T-cell (primary cell): Measurements from ENCODE around the gene KCNK2. TPM values are rescaled to one million over a fixed set of nuclear protein-coding genes. Genes with fewer than 3 reads are reported as not detected.

Source experiments
- ATAC-seq, 4 experiments: fragments of 200-7000 bp in 3 of 4; fragments of 150-1000 bp in 1 of 4; cut with Tn5 transposase; replicated peaks in 1 of 4; 1 replicate in 3 of 4; 2 replicates in 1 of 4; pipeline ENCODE4 v1.10.0; 2021; ENCODE audit warnings: moderate library complexity in 3 of 4, mild to moderate bottlenecking in 2 of 4, moderate number of reproducible peaks in 1 of 4
- CTCF ChIA-PET, 2 donors: fragments of 300-600 bp; sonication (Branson Sonifier 250); formaldehyde crosslinking; loops; one replicate each; lab custom pipeline; 2022; ENCODE audit warnings: antibody characterized with exemption in 2 of 2; lab: Charles Lee
- POLR2A ChIA-PET, 2 donors: fragments of 300-600 bp; sonication (Branson Sonifier 250); formaldehyde crosslinking; loops; one replicate each; lab custom pipeline; 2022; ENCODE audit warnings: antibody characterized with exemption in 2 of 2; lab: Charles Lee
- DNase-seq, 35 experiments: peaks; one replicate each; pipeline versions ENCODE4 v3.0.0 to v3.0.0-alpha.2; 2013 to 2023
- H3K27ac ChIP-seq: one replicate; pipeline ENCODE4 v1.5.1; 2013; ENCODE audit warnings: low read length
- H3K27me3 ChIP-seq, 2 experiments: replicated peaks in 1 of 2; 1 replicate in 1 of 2; 2 replicates in 1 of 2; pipeline versions ENCODE4 v1.6.1 to v1.7.0; 2013; ENCODE audit warnings: low read length in 1 of 2, mixed read lengths in 1 of 2; ENCODE audit not compliant: control insufficient read depth in 2 of 2, insufficient read depth in 2 of 2; ENCODE audit errors: extremely low read depth in 1 of 2
- H3K36me3 ChIP-seq, 2 donors: 1 replicate in 1 of 2; 2 replicates in 1 of 2; pipeline versions ENCODE4 v1.6.1 to v1.7.0; 2013; ENCODE audit warnings: low read length in 1 of 2; ENCODE audit not compliant: control insufficient read depth in 2 of 2, insufficient read depth in 1 of 2; ENCODE audit errors: extremely low read depth in 1 of 2
- H3K4me1 ChIP-seq, 2 experiments: 1 replicate in 1 of 2; 2 replicates in 1 of 2; pipeline versions ENCODE4 v1.6.1 to v1.7.0; 2013; ENCODE audit warnings: low read length in 2 of 2, mixed read lengths in 1 of 2; ENCODE audit not compliant: insufficient read depth in 2 of 2, control insufficient read depth in 1 of 2; ENCODE audit errors: extremely low read depth in 1 of 2
- H3K4me3 ChIP-seq, 2 donors: 1 replicate in 1 of 2; 2 replicates in 1 of 2; pipeline versions ENCODE4 v1.5.1 to v1.7.0; 2013; ENCODE audit warnings: mild to moderate bottlenecking in 2 of 2, low read length in 1 of 2, moderate library complexity in 1 of 2; ENCODE audit not compliant: control insufficient read depth in 1 of 2; ENCODE audit errors: extremely low read depth in 1 of 2
- H3K9me3 ChIP-seq: 2 replicates; pipeline ENCODE4 v1.7.0; 2013
- H3K27ac Mint-ChIP-seq, 2 donors: one replicate each; pipeline ENCODE4 v1.8.0; 2020 to 2021; ENCODE audit warnings: mild to moderate bottlenecking in 2 of 2, mixed read lengths in 2 of 2
- H3K27me3 Mint-ChIP-seq, 2 donors: one replicate each; pipeline ENCODE4 v1.8.0; 2021 to 2022; ENCODE audit warnings: mixed read lengths in 2 of 2
- H3K36me3 Mint-ChIP-seq: one replicate; pipeline ENCODE4 v1.8.0; 2021; ENCODE audit warnings: mixed read lengths
- H3K4me1 Mint-ChIP-seq, 3 donors: one replicate each; pipeline ENCODE4 v1.8.0; 2020 to 2022; ENCODE audit warnings: mixed read lengths in 3 of 3, mild to moderate bottlenecking in 1 of 3
- H3K4me3 Mint-ChIP-seq, 3 donors: one replicate each; pipeline ENCODE4 v1.8.0; 2020 to 2022; ENCODE audit warnings: mild to moderate bottlenecking in 3 of 3, mixed read lengths in 3 of 3, moderate library complexity in 3 of 3
- H3K9me3 Mint-ChIP-seq, 3 donors: one replicate each; pipeline ENCODE4 v1.8.0; 2020 to 2022; ENCODE audit warnings: mixed read lengths in 3 of 3
- WGBS: methylation state at CpG from one replicate; pipeline ENCODE4 v1.1.5; 2013; ENCODE audit warnings: missing lambda C conversion rate; ENCODE audit not compliant: insufficient coverage; 5-methylcytosine and 5-hydroxymethylcytosine counted together
- total RNA-seq, 35 experiments: library from RNA in 6 of 35; stranded (reverse) in 6 of 35; fragments of 120-200 nt in 1 of 35; gene quantifications; one replicate each; pipeline versions ENCODE4 v1.2.1 to v1.2.4 and lab custom pipeline; 2013 to 2026

KCNK2 gene
- total RNA-seq, 5 donors from 2014 or later (not counting 1 experiment from before 2014, with no cell fraction given) = not detected

DNA sequence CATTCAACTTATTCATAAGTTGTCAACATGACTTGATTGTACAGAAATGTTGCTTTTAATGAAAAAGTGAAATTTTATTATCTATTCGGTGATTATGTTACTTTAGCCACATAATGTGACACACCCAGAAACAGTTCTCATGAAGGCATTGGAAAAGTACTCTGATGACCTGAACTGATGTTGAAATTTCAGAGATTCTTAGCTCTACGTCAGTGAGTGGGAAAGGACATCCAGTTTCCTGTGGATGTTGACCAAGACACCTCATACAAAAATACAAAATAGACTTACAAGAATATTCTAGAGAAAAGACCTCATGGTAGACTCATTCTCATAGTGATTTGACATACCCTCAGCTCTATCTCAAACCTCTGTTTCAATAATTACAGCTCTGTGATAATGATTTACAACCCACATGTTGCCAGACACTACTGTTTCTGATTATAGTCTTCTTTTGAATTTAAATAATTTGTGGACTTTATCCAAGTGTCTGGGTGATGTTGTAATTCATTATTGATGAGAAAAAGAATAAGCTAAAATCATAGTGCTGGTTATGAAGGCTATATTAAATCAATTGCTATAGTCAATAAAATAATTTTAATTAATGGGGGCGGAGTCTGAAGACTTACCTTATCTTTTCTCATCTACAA lies 37.3 kb downstream of the KCNK2 start:
- ChIA-PET POLR2A (no interaction called here), CTCF (no interaction called here)
- Mint-ChIP-seq H3K4me3 (no peak overlapping the region), H3K36me3 (no peaks in the 10 kb centered on the region), H3K9me3 (no peaks in the 10 kb centered on the region), H3K27me3 (no peaks in the 10 kb centered on the region), H3K27ac (no peak overlapping the region), H3K4me1 (no peaks in the 10 kb centered on the region)
- DNase-seq = no peak
- no peak overlapping the region for H3K4me3 ChIP-seq
- H3K27me3 ChIP-seq = no peaks in the 10 kb centered on the region
- H3K36me3 ChIP-seq = no peaks in the 10 kb centered on the region
- H3K27ac ChIP-seq = no peak overlapping the region
- ATAC-seq = no peak
- WGBS = 60% methylated on average over 1 of the region's 3 CpGs
- no peaks in the 10 kb centered on the region for H3K9me3 ChIP-seq
- no peaks in the 10 kb centered on the region for H3K4me1 ChIP-seq

DNA sequence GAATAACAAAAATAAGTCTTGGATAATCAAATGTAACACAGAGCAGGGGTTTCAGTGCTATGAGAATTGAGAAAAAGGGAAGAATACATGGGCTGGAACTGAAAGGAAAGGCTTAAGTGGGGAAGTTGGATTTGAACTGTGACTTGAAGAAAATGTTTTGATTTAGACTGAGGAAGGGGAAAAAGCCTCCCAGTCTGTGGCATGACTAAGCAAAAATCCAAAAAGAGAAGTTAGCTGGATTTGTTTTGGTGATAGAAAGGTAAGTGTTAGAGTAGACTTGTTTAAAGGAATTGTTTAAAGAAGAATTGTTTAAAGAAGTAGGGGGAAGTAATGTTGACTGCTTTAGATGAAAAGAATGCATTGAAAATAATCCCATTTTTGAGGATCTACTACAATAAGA lies 46.0 kb downstream of the KCNK2 start:
- H3K4me1 ChIP-seq = no peaks in the 10 kb centered on the region
- Mint-ChIP-seq H3K36me3 (no peaks in the 10 kb centered on the region), H3K9me3 (no peaks in the 10 kb centered on the region), H3K27ac (no peak overlapping the region), H3K4me3 (no peak overlapping the region), H3K4me1 (no peaks in the 10 kb centered on the region), H3K27me3 (no peaks in the 10 kb centered on the region)
- no peaks in the 10 kb centered on the region for H3K9me3 ChIP-seq
- ChIA-PET POLR2A (no interaction called here), CTCF (no interaction called here)
- ATAC-seq = no peak
- H3K27me3 ChIP-seq = no peaks in the 10 kb centered on the region
- no peaks in the 10 kb centered on the region for H3K36me3 ChIP-seq
- no peak for DNase-seq
- no peak overlapping the region for H3K27ac ChIP-seq
- no peak overlapping the region for H3K4me3 ChIP-seq

DNA sequence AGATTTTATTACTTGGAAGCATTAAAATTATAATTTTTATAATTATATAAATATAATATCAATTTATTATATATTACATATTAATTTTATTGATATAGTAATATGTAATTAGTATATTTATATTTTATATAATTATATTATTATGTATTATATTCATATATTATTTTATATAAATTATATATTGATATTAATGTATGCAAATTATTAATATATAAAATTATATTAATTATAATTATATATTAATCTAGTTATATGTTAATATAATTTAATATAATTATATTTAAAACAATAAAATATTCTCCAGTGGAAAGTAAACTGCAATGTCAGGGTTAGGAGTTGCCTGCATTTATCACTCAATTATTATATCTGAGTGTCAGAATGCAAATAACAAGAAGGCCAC lies 48.8 kb downstream of the KCNK2 start:
- Mint-ChIP-seq H3K27me3 (no peaks in the 10 kb centered on the region), H3K36me3 (no peaks in the 10 kb centered on the region), H3K4me1 (no peaks in the 10 kb centered on the region), H3K4me3 (no peak overlapping the region), H3K27ac (no peak overlapping the region), H3K9me3 (no peaks in the 10 kb centered on the region)
- no peak for DNase-seq
- Histone ChIP-seq H3K9me3 (no peaks in the 10 kb centered on the region), H3K36me3 (no peaks in the 10 kb centered on the region), H3K27ac (no peak overlapping the region), H3K4me3 (no peak overlapping the region), H3K27me3 (no peaks in the 10 kb centered on the region), H3K4me1 (no peaks in the 10 kb centered on the region)
- ChIA-PET CTCF (no interaction called here), POLR2A (no interaction called here)
- no peak for ATAC-seq

DNA sequence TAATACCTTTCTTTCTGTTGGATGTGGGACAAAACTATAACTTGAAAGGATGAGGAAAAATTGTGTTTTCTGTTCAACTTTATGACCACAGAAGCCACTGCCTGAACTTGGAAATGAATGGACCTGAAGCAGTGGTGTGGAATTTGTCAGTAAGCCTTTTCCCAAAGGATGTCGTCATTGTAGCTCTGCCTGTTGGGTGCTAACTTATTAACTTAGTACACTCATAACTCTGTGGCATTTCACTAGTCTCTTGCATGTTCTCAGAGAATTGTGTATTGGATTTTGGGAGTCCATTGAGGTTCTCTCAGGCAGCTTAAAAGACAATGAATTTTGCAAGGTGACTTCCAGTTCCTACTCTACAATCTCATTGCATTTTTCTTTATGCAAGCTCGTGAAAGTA lies 49.6 kb downstream of the KCNK2 start:
- CTCF ChIA-PET = no interaction called here
- no CpG with 5 or more reads among the region's 2 CpGs for WGBS
- H3K27ac Mint-ChIP-seq = no peak overlapping the region

DNA sequence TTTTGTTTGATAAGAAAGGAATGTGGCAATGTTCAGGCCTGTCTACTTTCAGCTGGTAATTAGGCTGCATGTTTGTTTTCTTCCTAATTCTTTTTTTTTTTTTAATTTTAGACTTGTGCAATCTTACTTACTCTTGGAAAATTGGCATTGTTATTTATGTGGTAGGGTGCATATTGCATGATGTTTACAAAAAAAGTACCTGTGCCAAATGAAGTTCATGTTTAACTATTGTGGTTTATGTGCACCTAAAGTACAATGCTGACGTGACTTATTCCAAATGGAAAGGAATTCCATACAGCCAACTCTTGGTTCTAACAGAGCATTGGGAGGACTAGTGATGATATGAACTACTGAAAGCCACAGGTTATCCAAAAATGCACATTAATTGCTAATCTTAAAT lies 51.0 kb downstream of the KCNK2 start:
- no peak for DNase-seq
- no peak overlapping the region for H3K4me3 ChIP-seq
- no peak overlapping the region for H3K27ac Mint-ChIP-seq
- ATAC-seq = no peak
- CTCF ChIA-PET = no interaction called here
- no peak overlapping the region for H3K27ac ChIP-seq
- H3K27me3 Mint-ChIP-seq = no peaks in the 10 kb centered on the region
- no peaks in the 10 kb centered on the region for H3K36me3 ChIP-seq
- no peak overlapping the region for H3K4me3 Mint-ChIP-seq
- H3K9me3 Mint-ChIP-seq = no peaks in the 10 kb centered on the region
- no peaks in the 10 kb centered on the region for H3K27me3 ChIP-seq
- no peaks in the 10 kb centered on the region for H3K4me1 ChIP-seq
- no peaks in the 10 kb centered on the region for H3K4me1 Mint-ChIP-seq
- H3K36me3 Mint-ChIP-seq = no peaks in the 10 kb centered on the region
- H3K9me3 ChIP-seq = no peaks in the 10 kb centered on the region
- POLR2A ChIA-PET = no interaction called here
- WGBS = no CpG with 5 or more reads among the region's 1 CpG

More for the DNA sequence above, 49.6 kb downstream of the KCNK2 start:
- ATAC-seq (no peak), DNase-seq (no peak)
- H3K36me3 Mint-ChIP-seq = no peaks in the 10 kb centered on the region
- Histone ChIP-seq H3K9me3 (no peaks in the 10 kb centered on the region), H3K27ac (no peak overlapping the region), H3K27me3 (no peaks in the 10 kb centered on the region), H3K4me3 (no peak overlapping the region), H3K36me3 (no peaks in the 10 kb centered on the region), H3K4me1 (no peaks in the 10 kb centered on the region)
- no peaks in the 10 kb centered on the region for H3K4me1 Mint-ChIP-seq
- no peaks in the 10 kb centered on the region for H3K9me3 Mint-ChIP-seq
- POLR2A ChIA-PET = no interaction called here
- H3K4me3 Mint-ChIP-seq = no peak overlapping the region
- no peaks in the 10 kb centered on the region for H3K27me3 Mint-ChIP-seq

DNA sequence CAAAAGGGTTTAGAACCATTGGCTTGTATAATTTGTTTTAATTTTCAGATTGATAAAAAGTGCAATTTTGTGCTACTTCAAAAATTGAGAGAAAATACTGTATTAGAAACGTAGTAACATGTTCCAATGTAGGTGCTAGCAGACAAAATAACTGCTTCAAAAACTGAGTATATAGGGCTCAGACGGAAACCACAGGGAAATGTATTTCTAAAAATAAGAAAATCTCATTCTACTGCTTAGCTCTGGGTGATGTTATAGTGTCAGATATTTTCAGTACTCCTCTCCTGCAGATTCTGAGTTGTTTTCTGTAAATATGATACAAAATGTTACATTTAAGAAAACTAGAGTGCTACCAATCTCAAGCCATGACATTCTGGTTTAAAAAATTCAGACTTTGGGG lies 55.4 kb downstream of the KCNK2 start:
- H3K27ac ChIP-seq = no peak overlapping the region
- ChIA-PET CTCF (no interaction called here), POLR2A (no interaction called here)
- Mint-ChIP-seq H3K9me3 (peaks cover 0 to 10% (median 9%) of the 10 kb centered on the region in 3 donors), H3K27ac (no peak overlapping the region), H3K4me3 (no peak overlapping the region), H3K27me3 (no peaks in the 10 kb centered on the region), H3K4me1 (no peaks in the 10 kb centered on the region), H3K36me3 (no peaks in the 10 kb centered on the region)
- no CpG with 5 or more reads among the region's 2 CpGs for WGBS
- H3K4me1 ChIP-seq = no peaks in the 10 kb centered on the region
- no peaks in the 10 kb centered on the region for H3K36me3 ChIP-seq
- DNase-seq (no peak), ATAC-seq (no peak)
- no peaks in the 10 kb centered on the region for H3K27me3 ChIP-seq
- H3K9me3 ChIP-seq = no peaks in the 10 kb centered on the region
- H3K4me3 ChIP-seq = no peak overlapping the region

DNA sequence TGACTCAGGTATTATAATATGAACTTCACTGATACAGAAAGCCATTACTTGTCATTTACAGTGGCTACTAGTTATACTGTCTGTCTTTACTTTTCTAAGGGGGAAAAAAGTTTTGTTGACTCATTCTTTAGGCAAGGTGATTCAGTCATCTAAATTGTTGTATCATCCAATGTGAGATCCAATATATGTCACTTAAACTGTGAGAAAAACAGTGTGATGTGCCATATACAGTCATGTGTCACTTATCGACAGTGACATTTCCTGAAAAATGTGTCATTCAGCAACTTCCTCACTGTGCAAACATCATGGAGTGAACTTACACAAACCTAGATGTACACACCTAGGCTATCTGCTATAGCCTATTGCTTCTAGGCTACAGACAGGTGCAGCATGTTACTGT lies 57.6 kb downstream of the KCNK2 start:
- Histone ChIP-seq H3K27ac (no peak overlapping the region), H3K4me1 (no peaks in the 10 kb centered on the region), H3K36me3 (no peaks in the 10 kb centered on the region), H3K9me3 (no peaks in the 10 kb centered on the region), H3K4me3 (no peak overlapping the region), H3K27me3 (no peaks in the 10 kb centered on the region)
- ATAC-seq (no peak), DNase-seq (no peak)
- peaks cover 0 to 10% (median 9%) of the 10 kb centered on the region in 3 donors for H3K9me3 Mint-ChIP-seq
- H3K4me3 Mint-ChIP-seq = no peak overlapping the region
- H3K4me1 Mint-ChIP-seq = no peaks in the 10 kb centered on the region
- H3K27me3 Mint-ChIP-seq = no peaks in the 10 kb centered on the region
- H3K27ac Mint-ChIP-seq = no peak overlapping the region
- H3K36me3 Mint-ChIP-seq = no peaks in the 10 kb centered on the region
- CTCF ChIA-PET = no interaction called here
- POLR2A ChIA-PET = no interaction called here
- WGBS = 100% methylated on average over 1 of the region's 1 CpG
